HUES64 (cell line): ENCODE results near the gene HOXB3.

ENCODE experiments used
- H3K27ac ChIP-seq: 2 replicates; pipeline ENCODE4 v1.7.0; 2013; ENCODE audit warnings: low read depth, low read length, inconsistent platforms
- H3K27me3 ChIP-seq: 2 replicates; pipeline ENCODE4 v1.6.1; 2013; ENCODE audit warnings: mild to moderate bottlenecking, low read length; ENCODE audit not compliant: insufficient read depth
- H3K36me3 ChIP-seq: 2 replicates; pipeline ENCODE4 v1.6.1; 2013; ENCODE audit warnings: mild to moderate bottlenecking, low read length; ENCODE audit not compliant: insufficient read depth
- H3K4me1 ChIP-seq: 2 replicates; pipeline ENCODE4 v1.6.1; 2013; ENCODE audit warnings: mild to moderate bottlenecking, low read length, moderate library complexity; ENCODE audit not compliant: insufficient read depth
- H3K4me3 ChIP-seq: 2 replicates; pipeline ENCODE4 v1.5.1; 2013; ENCODE audit warnings: mild to moderate bottlenecking, low read length, moderate library complexity
- H3K9ac ChIP-seq: 2 replicates; pipeline ENCODE4 v1.6.1; 2013; ENCODE audit warnings: mild to moderate bottlenecking, low read depth, low read length
- H3K9me3 ChIP-seq: 2 replicates; pipeline ENCODE4 v1.6.1; 2013; ENCODE audit warnings: low read depth, low read length; ENCODE audit not compliant: insufficient read depth
- WGBS: fragments of 150-250, 120-280 bp; methylation state at CpG from one replicate; pipeline ENCODE4 v1.1.7; 2013; ENCODE audit warnings: missing lambda C conversion rate; 5-methylcytosine and 5-hydroxymethylcytosine counted together

Gene HOXB3

GRCh38 chr17:48555258-48556228, 34.5 kb downstream of the HOXB3 start:
- peak overlapping the region; percentile 29; the same call in 1 of the 2 replicates for H3K4me3 ChIP-seq
- H3K27me3 ChIP-seq = peaks cover 100% of the 10 kb centered on the region
- no peak overlapping the region for H3K9ac ChIP-seq
- H3K4me1 ChIP-seq = peaks cover 8% of the 10 kb centered on the region
- H3K36me3 ChIP-seq = no peaks in the 10 kb centered on the region
- H3K9me3 ChIP-seq = no peaks in the 10 kb centered on the region
- under 1% methylated on average over 35 of the region's 36 CpGs for WGBS
- no peak overlapping the region for H3K27ac ChIP-seq

GRCh38 chr17:48554412-48555257, 35.4 kb downstream of the HOXB3 start:
- Histone ChIP-seq H3K27me3 (peaks cover 100% of the 10 kb centered on the region), H3K4me1 (peaks cover 13% of the 10 kb centered on the region), H3K9ac (no peak overlapping the region; the same call in 1 of the 2 replicates)

GRCh38 chr17:48553826-48554225, 36.2 kb downstream of the HOXB3 start:
- Histone ChIP-seq H3K4me1 (peaks cover 21% of the 10 kb centered on the region), H3K9ac (no peak overlapping the region), H3K9me3 (no peaks in the 10 kb centered on the region), H3K36me3 (no peaks in the 10 kb centered on the region), H3K27me3 (peaks cover 100% of the 10 kb centered on the region), H3K4me3 (no peak overlapping the region; the same call in 1 of the 2 replicates), H3K27ac (no peak overlapping the region)
- 22% methylated on average over 1 of the region's 1 CpG for WGBS

More at GRCh38 chr17:48554412-48555257, 35.4 kb downstream of the HOXB3 start:
- Histone ChIP-seq H3K36me3 (no peaks in the 10 kb centered on the region), H3K4me3 (peak overlapping the region; percentile 29), H3K27ac (no peak overlapping the region), H3K9me3 (no peaks in the 10 kb centered on the region)
- WGBS = 1% methylated on average over 42 of the region's 44 CpGs

- Histone ChIP-seq H3K4me3 (no peak overlapping the region), H3K9me3 (no peaks in the 10 kb centered on the region), H3K27ac (no peak overlapping the region), H3K9ac (no peak overlapping the region), H3K36me3 (no peaks in the 10 kb centered on the region), H3K4me1 (peaks cover 26% of the 10 kb centered on the region), H3K27me3 (peaks cover 100% of the 10 kb centered on the region)
- 18% methylated on average over 5 of the region's 5 CpGs for WGBS
These were observed 36.9 kb downstream of the HOXB3 start for GRCh38 chr17:48553190-48553547.

- WGBS = 5% methylated on average over 6 of the region's 11 CpGs
- no peak overlapping the region for H3K9ac ChIP-seq
- no peak overlapping the region for H3K27ac ChIP-seq
- peaks cover 100% of the 10 kb centered on the region for H3K27me3 ChIP-seq
- H3K4me3 ChIP-seq = no peak overlapping the region
- peaks cover 31% of the 10 kb centered on the region for H3K4me1 ChIP-seq
- no peaks in the 10 kb centered on the region for H3K9me3 ChIP-seq
- H3K36me3 ChIP-seq = no peaks in the 10 kb centered on the region
These were observed 37.4 kb downstream of the HOXB3 start for GRCh38 chr17:48552466-48553189.

- Histone ChIP-seq H3K4me3 (no peak overlapping the region), H3K27me3 (peaks cover 100% of the 10 kb centered on the region), H3K27ac (no peak overlapping the region), H3K36me3 (no peaks in the 10 kb centered on the region), H3K9ac (no peak overlapping the region), H3K4me1 (peaks cover 39% of the 10 kb centered on the region), H3K9me3 (no peaks in the 10 kb centered on the region)
- WGBS = 6% methylated on average over 47 of the region's 47 CpGs
These were observed 38.2 kb downstream of the HOXB3 start for GRCh38 chr17:48551596-48552465.

- H3K4me1 ChIP-seq = peaks cover 45% of the 10 kb centered on the region
- WGBS = 4% methylated on average over 18 of the region's 19 CpGs
- H3K36me3 ChIP-seq = no peaks in the 10 kb centered on the region
- no peak overlapping the region for H3K27ac ChIP-seq
- H3K9me3 ChIP-seq = no peaks in the 10 kb centered on the region
- H3K27me3 ChIP-seq = peaks cover 100% of the 10 kb centered on the region
- no peak overlapping the region for H3K9ac ChIP-seq
- no peak overlapping the region for H3K4me3 ChIP-seq
These were observed 38.9 kb downstream of the HOXB3 start for GRCh38 chr17:48551214-48551555.

GRCh38 chr17:48550502-48551213, 39.4 kb downstream of the HOXB3 start:
- Histone ChIP-seq H3K4me1 (peaks cover 51% of the 10 kb centered on the region), H3K9me3 (no peaks in the 10 kb centered on the region), H3K4me3 (peak overlapping the region; percentile 12; the same call in 1 of the 2 replicates), H3K27me3 (peaks cover 100% of the 10 kb centered on the region), H3K27ac (no peak overlapping the region), H3K36me3 (no peaks in the 10 kb centered on the region), H3K9ac (no peak overlapping the region)
- WGBS = 3% methylated on average over 70 of the region's 70 CpGs

- H3K4me3 ChIP-seq = no peak overlapping the region
- H3K9me3 ChIP-seq = no peaks in the 10 kb centered on the region
- H3K27ac ChIP-seq = no peak overlapping the region
- no peaks in the 10 kb centered on the region for H3K36me3 ChIP-seq
- H3K4me1 ChIP-seq = peaks cover 53% of the 10 kb centered on the region
- peaks cover 100% of the 10 kb centered on the region for H3K27me3 ChIP-seq
- WGBS = 24% methylated on average over 18 of the region's 18 CpGs
- H3K9ac ChIP-seq = no peak overlapping the region
These were observed 40.0 kb downstream of the HOXB3 start for GRCh38 chr17:48549914-48550501.
